ENCODE measurements around the gene NELL1.
"Not testable (repeated sequence)": the region's sequence is repeated elsewhere in the genome, so short reads cannot be mapped to it uniquely, and the experiment has no call there.

NELL1 gene

DNA sequence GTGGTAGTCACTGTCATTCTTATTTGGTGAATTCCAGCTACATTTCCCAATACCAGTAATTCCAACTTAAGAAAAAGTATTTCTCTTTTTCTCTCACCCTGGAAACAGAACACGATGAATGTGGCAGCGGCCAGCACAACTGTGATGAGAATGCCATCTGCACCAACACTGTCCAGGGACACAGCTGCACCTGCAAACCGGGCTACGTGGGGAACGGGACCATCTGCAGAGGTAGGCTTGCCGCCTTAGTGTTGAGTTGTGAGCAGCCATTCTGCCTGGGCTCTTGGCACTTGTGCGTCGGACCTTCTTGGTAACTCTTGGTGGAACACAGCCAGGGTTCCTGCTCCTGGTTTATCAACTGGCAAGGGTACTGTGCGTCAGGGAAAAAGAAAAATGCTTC, 559.8 kb downstream of the NELL1 start:
- H3K36me3 ChIP-seq (ENCODE audit: control insufficient read depth, insufficient read depth, low read length): no peaks in the 10 kb centered on the region
- H3K9ac ChIP-seq (ENCODE audit: low read length): no peak overlapping the region
- no peak overlapping the region for H3K27ac ChIP-seq (ENCODE audit: low read depth, low read length)
- no peak overlapping the region for H3K4me3 ChIP-seq (ENCODE audit: low read length)
- no peaks in the 10 kb centered on the region for H3K4me1 ChIP-seq (ENCODE audit: control insufficient read depth, insufficient read depth, low read length)
- H3K27me3 ChIP-seq (ENCODE audit: control insufficient read depth, insufficient read depth, low read length): no peaks in the 10 kb centered on the region

DNA sequence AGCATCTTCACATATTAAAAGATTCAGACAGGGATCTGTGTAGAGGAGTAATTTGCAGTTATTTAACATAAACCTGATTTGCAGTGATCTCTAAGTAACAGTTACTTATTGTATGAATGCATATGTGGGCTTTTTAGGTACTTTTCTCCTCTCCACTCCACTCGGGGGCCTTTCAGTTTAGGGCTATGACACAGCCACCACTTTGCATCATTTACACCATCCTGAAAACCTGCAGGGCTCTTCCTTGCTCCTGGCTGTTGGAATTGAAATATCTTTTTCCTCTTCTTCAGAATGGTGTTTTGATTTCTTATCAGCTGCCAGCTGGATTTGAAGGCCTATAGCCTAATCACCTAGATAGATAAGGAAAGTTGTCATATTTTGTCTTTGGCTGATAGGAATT, 580.8 kb downstream of the NELL1 start:
- Histone ChIP-seq H3K9ac (ENCODE audit: low read length) (no peak overlapping the region), H3K36me3 (ENCODE audit: control insufficient read depth, insufficient read depth, low read length) (no peaks in the 10 kb centered on the region), H3K27ac (ENCODE audit: low read depth, low read length) (no peak overlapping the region), H3K27me3 (ENCODE audit: control insufficient read depth, insufficient read depth, low read length) (no peaks in the 10 kb centered on the region), H3K4me1 (ENCODE audit: control insufficient read depth, insufficient read depth, low read length) (no peaks in the 10 kb centered on the region), H3K4me3 (ENCODE audit: low read length) (no peak overlapping the region)

DNA sequence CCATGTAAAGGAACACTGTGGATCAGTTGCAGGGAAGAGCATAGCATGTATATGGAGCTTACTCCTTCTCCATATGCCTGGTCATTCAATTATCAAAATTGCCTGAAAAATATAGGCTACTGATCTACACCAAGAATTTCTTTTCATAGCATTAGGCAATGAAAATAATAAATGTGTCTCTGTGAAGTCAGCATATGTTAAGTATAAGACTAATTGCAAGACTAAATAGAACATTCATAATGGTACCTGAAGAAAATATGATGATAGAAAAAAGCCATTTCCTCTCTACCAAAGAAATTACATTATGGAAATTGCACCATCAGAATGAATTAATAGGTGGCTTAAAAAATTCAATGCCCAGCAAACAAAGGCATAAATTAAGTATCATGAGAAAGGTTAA, 584.7 kb downstream of the NELL1 start:
- no peaks in the 10 kb centered on the region for H3K27me3 ChIP-seq (ENCODE audit: control insufficient read depth, insufficient read depth, low read length)
- no peak overlapping the region for H3K4me3 ChIP-seq (ENCODE audit: low read length)
- no peaks in the 10 kb centered on the region for H3K36me3 ChIP-seq (ENCODE audit: control insufficient read depth, insufficient read depth, low read length)
- H3K9ac ChIP-seq (ENCODE audit: low read length): no peak overlapping the region
- no peak overlapping the region for H3K27ac ChIP-seq (ENCODE audit: low read depth, low read length)
- no peaks in the 10 kb centered on the region for H3K4me1 ChIP-seq (ENCODE audit: control insufficient read depth, insufficient read depth, low read length)

DNA sequence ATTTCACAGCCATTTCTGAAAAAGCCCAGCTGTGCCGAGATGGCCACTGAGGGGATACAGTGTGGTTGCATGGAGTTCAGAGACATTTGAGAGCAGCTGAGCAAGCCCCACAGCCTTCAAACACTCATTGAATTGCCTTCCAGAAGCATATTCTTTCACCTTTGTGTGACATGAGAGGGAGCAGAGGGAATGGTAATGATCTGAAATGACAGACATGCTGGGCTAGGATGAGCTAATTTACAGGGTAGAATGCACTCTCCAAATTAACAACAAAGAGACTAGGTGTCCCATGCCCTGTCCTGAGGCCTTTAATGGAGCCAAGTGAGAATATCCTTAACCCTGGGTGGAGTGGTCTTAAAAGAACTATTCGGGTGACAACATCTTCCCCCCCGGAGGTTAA, 585.4 kb downstream of the NELL1 start:
- H3K9ac ChIP-seq (ENCODE audit: low read length): no peak overlapping the region
- no peak overlapping the region for H3K4me3 ChIP-seq (ENCODE audit: low read length)
- H3K27ac ChIP-seq (ENCODE audit: low read depth, low read length): no peak overlapping the region
- no peaks in the 10 kb centered on the region for H3K4me1 ChIP-seq (ENCODE audit: control insufficient read depth, insufficient read depth, low read length)
- no peaks in the 10 kb centered on the region for H3K27me3 ChIP-seq (ENCODE audit: control insufficient read depth, insufficient read depth, low read length)
- H3K36me3 ChIP-seq (ENCODE audit: control insufficient read depth, insufficient read depth, low read length): no peaks in the 10 kb centered on the region

DNA sequence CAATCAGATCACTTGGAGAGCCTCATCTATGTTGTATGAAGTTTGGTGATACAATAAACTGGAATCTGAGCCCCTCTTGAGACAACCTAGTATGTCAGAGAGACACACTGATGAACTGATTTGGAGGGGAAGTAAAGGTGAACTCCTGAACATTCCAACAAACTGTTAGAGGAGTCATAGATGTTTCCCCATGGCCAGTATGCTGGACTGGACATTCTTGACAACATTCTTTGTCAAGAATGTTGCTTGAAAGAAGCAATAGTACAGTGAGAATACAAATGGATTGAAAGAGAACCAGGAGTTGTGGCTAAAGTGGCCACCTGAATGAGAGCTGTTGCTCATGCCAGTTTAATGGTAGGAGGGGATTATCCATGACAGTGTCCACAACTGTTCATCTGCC, 588.1 kb downstream of the NELL1 start:
- no peak overlapping the region for H3K9ac ChIP-seq (ENCODE audit: low read length)
- no peaks in the 10 kb centered on the region for H3K4me1 ChIP-seq (ENCODE audit: control insufficient read depth, insufficient read depth, low read length)
- no peak overlapping the region for H3K4me3 ChIP-seq (ENCODE audit: low read length)
- no peak overlapping the region for H3K27ac ChIP-seq (ENCODE audit: low read depth, low read length)
- H3K36me3 ChIP-seq (ENCODE audit: control insufficient read depth, insufficient read depth, low read length): no peaks in the 10 kb centered on the region
- H3K27me3 ChIP-seq (ENCODE audit: control insufficient read depth, insufficient read depth, low read length): no peaks in the 10 kb centered on the region

DNA sequence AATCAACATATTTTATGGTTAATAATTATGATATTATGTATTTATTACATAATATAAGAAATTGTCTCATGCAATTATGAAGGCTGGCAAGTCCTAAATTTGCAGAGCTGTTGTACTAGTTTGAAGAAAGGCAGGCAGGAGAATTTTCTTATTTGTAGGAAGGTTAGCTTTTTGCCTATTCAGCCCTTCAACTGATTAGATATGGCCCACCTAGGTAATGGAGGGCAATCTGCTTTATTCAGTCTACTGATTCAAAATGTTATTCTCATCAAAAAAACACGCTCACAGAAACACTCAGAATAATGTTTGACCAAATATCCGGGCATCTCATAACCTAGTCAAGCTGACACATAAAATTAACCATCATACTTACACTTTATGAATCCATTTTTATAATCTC, 589.0 kb downstream of the NELL1 start:
- Histone ChIP-seq H3K4me1 (ENCODE audit: control insufficient read depth, insufficient read depth, low read length) (no peaks in the 10 kb centered on the region), H3K36me3 (ENCODE audit: control insufficient read depth, insufficient read depth, low read length) (no peaks in the 10 kb centered on the region), H3K9ac (ENCODE audit: low read length) (no peak overlapping the region), H3K4me3 (ENCODE audit: low read length) (no peak overlapping the region), H3K27ac (ENCODE audit: low read depth, low read length) (no peak overlapping the region), H3K27me3 (ENCODE audit: control insufficient read depth, insufficient read depth, low read length) (no peaks in the 10 kb centered on the region)

DNA sequence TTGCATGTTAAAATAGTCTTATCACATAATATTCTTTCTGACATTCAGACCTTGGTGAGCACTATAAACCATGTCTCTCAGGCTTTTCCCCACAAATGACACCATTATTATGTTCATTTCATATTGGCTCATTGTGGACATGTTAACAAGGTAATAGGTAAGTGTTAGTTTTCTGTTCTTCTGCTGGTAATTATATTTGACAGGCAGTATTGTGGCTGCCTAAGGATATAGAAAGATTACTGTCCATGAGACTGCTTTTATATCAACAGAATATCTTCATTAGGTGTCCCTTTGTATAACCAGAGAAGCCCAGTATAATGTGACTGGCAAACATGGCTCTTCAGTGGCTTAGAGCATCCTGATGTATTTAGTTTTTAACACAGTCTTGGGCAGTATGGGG, 590.7 kb downstream of the NELL1 start:
- Histone ChIP-seq H3K9ac (ENCODE audit: low read length) (no peak overlapping the region), H3K4me1 (ENCODE audit: control insufficient read depth, insufficient read depth, low read length) (no peaks in the 10 kb centered on the region), H3K36me3 (ENCODE audit: control insufficient read depth, insufficient read depth, low read length) (no peaks in the 10 kb centered on the region), H3K27me3 (ENCODE audit: control insufficient read depth, insufficient read depth, low read length) (no peaks in the 10 kb centered on the region), H3K27ac (ENCODE audit: low read depth, low read length) (no peak overlapping the region), H3K4me3 (ENCODE audit: low read length) (no peak overlapping the region)

DNA sequence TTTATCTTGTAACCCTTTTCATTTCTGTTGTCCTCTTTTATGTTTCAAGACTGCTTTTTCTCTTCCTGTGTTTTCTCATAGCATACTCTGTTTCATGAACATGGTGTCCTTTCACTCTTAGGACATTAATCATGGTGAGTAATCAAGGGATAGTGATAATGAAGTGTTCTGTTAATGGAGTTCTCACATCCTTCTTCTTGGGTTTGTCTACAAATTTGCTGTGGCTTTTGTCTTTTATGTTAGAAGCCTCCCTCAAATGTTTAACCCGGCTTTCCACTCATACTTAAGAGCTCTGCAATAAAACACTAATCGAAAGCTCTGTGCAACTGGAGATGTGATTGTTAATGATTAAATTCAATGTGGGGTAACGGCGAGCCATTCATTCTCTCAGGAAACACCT, 593.6 kb downstream of the NELL1 start:
- Histone ChIP-seq H3K4me3 (ENCODE audit: low read length) (no peak overlapping the region), H3K36me3 (ENCODE audit: control insufficient read depth, insufficient read depth, low read length) (no peaks in the 10 kb centered on the region), H3K4me1 (ENCODE audit: control insufficient read depth, insufficient read depth, low read length) (no peaks in the 10 kb centered on the region), H3K9ac (ENCODE audit: low read length) (no peak overlapping the region), H3K27me3 (ENCODE audit: control insufficient read depth, insufficient read depth, low read length) (no peaks in the 10 kb centered on the region), H3K27ac (ENCODE audit: low read depth, low read length) (no peak overlapping the region)

DNA sequence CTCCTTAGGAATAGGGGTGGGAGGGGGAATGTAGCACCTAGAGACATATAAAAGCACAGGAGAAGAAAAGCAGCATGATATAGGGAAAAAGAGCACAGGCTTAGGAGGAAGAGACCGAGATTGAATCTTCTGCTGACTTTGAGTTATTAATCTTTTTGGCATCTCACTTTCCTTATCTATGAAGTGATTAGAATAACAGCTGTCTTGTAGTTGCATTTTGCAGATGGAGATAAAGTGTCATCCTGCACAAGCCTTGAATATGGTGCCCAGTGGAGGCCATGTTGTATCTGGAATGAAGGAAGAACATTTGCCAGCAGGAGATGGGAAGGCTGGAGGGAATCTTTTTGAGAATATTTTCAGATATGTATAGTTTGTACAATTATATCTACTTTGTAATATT, 594.7 kb downstream of the NELL1 start:
- Histone ChIP-seq H3K4me3 (ENCODE audit: low read length) (no peak overlapping the region), H3K27ac (ENCODE audit: low read depth, low read length) (no peak overlapping the region), H3K27me3 (ENCODE audit: control insufficient read depth, insufficient read depth, low read length) (no peaks in the 10 kb centered on the region), H3K9ac (ENCODE audit: low read length) (no peak overlapping the region), H3K4me1 (ENCODE audit: control insufficient read depth, insufficient read depth, low read length) (no peaks in the 10 kb centered on the region), H3K36me3 (ENCODE audit: control insufficient read depth, insufficient read depth, low read length) (no peaks in the 10 kb centered on the region)

DNA sequence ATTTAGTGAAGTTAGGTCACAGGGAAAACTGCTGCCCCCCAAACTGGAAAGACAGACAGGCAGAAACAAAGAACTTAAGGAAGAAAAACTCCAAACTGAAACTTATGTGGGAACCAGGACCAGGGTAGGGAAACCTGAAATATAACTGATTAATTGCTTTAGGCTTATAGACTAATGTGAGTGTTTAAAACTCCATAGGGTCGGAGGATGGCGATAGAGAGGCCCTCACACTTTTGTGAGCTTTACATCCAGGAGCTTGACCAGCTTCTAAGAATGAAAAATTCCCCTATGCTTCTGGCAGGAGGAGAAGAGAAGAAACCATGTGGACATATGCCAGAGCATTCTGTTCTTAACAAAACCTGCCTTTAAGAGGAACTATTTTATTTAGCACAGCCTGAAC, 598.6 kb downstream of the NELL1 start:
- Histone ChIP-seq H3K36me3 (ENCODE audit: control insufficient read depth, insufficient read depth, low read length) (no peaks in the 10 kb centered on the region), H3K4me3 (ENCODE audit: low read length) (no peak overlapping the region), H3K9ac (ENCODE audit: low read length) (no peak overlapping the region)

DNA sequence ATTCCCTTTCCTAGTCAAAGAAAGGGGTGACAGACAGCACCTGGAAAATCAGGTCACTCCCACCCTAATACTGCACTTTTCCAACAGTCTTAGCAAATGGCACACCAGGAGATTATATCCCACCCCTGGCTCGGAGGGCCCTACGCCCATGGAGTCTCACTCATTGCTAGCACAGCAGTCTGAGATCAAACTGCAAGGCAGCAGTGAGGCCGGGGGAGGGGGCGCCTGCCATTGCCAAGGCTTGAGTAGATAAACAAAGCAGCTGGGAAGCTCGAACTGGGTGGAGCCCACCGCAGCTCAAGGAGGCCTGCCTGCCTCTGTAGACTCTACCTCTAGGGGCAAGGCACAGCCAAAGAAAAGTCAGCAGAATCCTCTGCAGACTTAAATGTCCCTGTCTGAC, 602.8 kb downstream of the NELL1 start:
- H3K4me1 ChIP-seq (ENCODE audit: control insufficient read depth, insufficient read depth, low read length); H3K27me3 ChIP-seq (ENCODE audit: control insufficient read depth, insufficient read depth, low read length); H3K9ac ChIP-seq (ENCODE audit: low read length); H3K36me3 ChIP-seq (ENCODE audit: control insufficient read depth, insufficient read depth, low read length); H3K4me3 ChIP-seq (ENCODE audit: low read length); H3K27ac ChIP-seq (ENCODE audit: low read depth, low read length): not testable (repeated sequence)

More for the DNA sequence above, 598.6 kb downstream of the NELL1 start:
- no peak overlapping the region for H3K27ac ChIP-seq (ENCODE audit: low read depth, low read length)
- no peaks in the 10 kb centered on the region for H3K4me1 ChIP-seq (ENCODE audit: control insufficient read depth, insufficient read depth, low read length)
- no peaks in the 10 kb centered on the region for H3K27me3 ChIP-seq (ENCODE audit: control insufficient read depth, insufficient read depth, low read length)

DNA sequence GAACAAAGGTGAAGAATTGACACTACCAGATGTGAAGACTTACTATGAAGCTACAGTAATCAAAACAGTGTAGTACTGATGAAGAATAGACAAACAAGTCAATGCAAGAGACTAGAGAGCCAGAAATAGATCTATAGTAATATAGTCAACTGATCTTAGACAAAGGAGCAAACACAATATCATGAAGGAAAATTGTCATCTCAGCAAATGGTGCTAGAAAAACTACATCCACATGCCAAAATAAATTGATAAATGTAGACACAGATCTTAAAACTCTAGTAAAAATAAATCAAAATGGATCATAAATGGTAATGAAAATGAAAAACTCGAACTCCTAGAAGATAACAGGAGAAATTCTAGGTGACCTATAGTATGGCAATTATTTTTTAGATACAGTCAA, 609.5 kb downstream of the NELL1 start:
- Histone ChIP-seq H3K27me3 (ENCODE audit: control insufficient read depth, insufficient read depth, low read length) (no peaks in the 10 kb centered on the region), H3K4me1 (ENCODE audit: control insufficient read depth, insufficient read depth, low read length) (no peaks in the 10 kb centered on the region), H3K4me3 (ENCODE audit: low read length) (no peak overlapping the region), H3K9ac (ENCODE audit: low read length) (no peak overlapping the region), H3K27ac (ENCODE audit: low read depth, low read length) (no peak overlapping the region), H3K36me3 (ENCODE audit: control insufficient read depth, insufficient read depth, low read length) (no peaks in the 10 kb centered on the region)

DNA sequence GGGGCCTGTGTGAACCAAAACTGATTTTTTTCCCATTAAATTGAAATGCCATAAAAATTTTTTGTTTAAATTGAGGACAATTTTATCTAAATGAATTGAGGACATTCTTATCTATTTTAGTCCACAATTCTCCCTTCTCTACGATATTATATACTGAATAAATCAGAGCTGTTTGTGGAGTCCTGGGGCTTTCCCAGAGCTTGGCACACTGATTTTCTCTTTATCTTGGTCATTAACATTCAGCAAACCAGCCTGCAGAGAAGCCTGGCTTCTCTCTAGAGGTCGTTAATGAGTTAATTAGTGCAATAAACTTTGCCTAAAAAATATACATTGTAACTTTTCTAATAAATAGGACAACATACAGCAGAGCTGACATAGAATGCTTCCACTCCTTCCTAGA, 615.7 kb downstream of the NELL1 start:
- no peaks in the 10 kb centered on the region for H3K4me1 ChIP-seq (ENCODE audit: control insufficient read depth, insufficient read depth, low read length)
- H3K36me3 ChIP-seq (ENCODE audit: control insufficient read depth, insufficient read depth, low read length): no peaks in the 10 kb centered on the region
- no peak overlapping the region for H3K27ac ChIP-seq (ENCODE audit: low read depth, low read length)

DNA sequence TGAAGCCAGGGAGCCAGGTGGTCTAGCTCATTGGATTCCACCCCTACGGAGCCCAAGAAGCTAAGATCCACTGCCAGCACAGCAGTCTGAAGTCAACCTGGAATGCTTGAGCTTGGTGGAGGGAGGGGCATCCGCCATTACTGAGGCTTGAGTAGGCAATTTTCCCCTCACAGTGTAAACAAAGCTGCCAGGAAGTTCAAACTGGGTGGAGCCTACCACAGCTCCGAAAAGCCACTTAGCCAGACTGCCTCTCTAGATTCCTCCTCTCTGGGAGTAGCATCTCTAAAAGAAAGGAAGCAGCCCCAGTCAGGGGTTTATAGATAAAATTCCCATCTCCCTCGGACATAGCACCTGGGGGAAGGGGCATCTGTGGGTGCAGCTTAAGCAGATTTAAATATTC, 620.3 kb downstream of the NELL1 start:
- Histone ChIP-seq H3K27ac (ENCODE audit: low read depth, low read length) (no peak overlapping the region), H3K9ac (ENCODE audit: low read length) (no peak overlapping the region), H3K27me3 (ENCODE audit: control insufficient read depth, insufficient read depth, low read length) (no peaks in the 10 kb centered on the region), H3K36me3 (ENCODE audit: control insufficient read depth, insufficient read depth, low read length) (no peaks in the 10 kb centered on the region), H3K4me1 (ENCODE audit: control insufficient read depth, insufficient read depth, low read length) (no peaks in the 10 kb centered on the region), H3K4me3 (ENCODE audit: low read length) (no peak overlapping the region)

More for the DNA sequence above, 615.7 kb downstream of the NELL1 start:
- no peak overlapping the region for H3K9ac ChIP-seq (ENCODE audit: low read length)
- no peaks in the 10 kb centered on the region for H3K27me3 ChIP-seq (ENCODE audit: control insufficient read depth, insufficient read depth, low read length)
- no peak overlapping the region for H3K4me3 ChIP-seq (ENCODE audit: low read length)
